NCI-H2196 (cell line): ENCODE measurements around the gene OMP.
A peak's percentile ranks its signal among the peaks of the same experiment; 100 is the strongest.
"Not testable (repeated sequence)": the region's sequence is repeated elsewhere in the genome, so short reads cannot be mapped to it uniquely, and the experiment has no call there.

Experiments used
- DNase-seq: peaks from one replicate; lab custom pipeline; 2025; ENCODE audit not compliant: unreplicated experiment; lab: John Stamatoyannopoulos, UW

OMP gene

DNA sequence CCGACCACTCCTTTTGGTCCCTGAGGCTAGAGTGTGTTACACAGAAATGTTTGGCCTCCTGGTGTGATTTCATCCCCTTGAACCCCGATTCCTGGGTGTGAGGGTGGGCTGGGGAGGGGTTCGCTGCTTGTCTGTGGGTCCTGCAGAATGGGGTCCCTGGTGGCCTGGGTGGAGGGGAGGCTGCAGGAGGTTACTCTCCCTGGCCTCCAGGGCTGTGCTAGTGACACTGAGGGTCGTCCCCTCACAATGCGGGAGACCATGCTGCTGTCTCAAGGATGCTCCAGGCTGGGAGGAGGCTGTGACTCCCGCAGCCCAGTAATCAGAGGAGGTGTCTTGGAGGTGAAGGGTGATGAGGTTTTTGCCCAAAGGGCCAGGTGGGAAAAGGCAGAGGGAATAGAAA lies 17.0 kb upstream of the OMP start:
- DNase-seq, result no peak

DNA sequence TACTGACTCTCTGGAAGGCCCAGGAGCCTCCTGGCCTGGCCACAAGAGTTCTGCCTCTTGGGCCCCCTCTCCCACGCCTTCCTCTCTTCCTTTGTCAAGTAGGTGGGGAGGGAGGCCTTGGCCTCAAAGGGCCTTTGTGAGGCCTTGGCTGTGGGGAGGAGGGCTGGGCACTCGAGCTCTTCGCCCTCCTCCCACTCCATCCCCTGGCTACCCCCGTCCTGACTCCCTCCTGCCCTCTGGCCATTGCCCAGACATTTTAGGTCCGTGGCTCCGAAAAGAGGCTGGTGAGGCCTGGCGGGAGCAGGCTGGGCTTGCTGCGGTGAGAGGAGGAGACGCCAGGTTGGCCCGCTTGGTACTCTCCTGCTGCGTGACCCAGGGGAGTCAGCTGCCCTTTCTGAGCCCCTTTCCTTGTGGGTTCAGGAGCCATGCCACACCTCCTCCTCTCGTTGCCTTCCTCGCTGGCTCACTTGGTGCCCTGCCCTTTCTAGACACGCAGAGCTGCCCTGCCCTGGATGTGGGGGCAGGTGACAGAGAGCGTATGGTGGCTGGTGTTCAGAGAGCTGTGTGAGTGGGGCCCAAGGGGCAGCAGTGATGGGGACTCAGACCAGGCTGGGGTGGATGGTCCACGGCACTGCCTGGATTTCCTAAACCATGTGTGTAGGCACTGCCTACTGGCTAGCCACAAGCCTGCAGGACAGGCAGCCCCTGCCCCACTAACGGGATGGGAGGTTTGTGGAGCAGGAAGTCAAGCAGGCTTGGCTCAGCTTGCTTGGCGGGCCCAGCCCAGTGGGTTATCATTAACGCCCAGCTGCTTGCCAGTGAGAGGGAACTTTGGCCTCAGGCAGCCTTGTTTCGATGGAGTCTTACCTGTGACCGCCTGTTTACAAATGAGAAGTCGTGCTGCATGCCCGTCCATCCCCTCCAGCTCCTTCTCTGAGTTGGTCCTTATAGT lies 15.8 kb upstream of the OMP start:
- DNase-seq, result no peak

DNA sequence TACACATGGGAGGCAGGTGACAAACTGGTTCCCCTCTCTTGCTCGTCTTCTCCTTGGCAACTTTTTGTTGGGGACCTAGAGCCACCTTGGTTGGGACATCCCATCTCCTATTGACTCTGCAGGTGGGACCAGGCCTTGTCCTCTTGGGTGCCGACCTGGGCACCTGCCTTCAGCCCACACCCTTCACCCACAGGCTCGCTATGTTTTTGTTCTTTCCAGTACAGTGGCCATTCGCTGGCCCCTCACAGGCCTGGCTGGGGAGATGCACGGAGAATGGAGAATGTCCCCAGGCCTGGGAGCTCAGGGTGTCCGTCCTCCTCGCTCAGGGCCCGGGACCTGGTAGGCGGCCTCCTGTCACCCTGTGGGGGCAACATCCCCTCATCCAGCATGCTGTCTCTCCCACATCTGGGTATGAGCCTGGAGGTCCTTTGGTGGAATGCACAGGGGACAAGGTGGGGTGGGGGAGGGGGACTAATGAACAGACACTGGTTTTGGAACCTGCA lies 14.9 kb upstream of the OMP start:
- no peak for DNase-seq

DNA sequence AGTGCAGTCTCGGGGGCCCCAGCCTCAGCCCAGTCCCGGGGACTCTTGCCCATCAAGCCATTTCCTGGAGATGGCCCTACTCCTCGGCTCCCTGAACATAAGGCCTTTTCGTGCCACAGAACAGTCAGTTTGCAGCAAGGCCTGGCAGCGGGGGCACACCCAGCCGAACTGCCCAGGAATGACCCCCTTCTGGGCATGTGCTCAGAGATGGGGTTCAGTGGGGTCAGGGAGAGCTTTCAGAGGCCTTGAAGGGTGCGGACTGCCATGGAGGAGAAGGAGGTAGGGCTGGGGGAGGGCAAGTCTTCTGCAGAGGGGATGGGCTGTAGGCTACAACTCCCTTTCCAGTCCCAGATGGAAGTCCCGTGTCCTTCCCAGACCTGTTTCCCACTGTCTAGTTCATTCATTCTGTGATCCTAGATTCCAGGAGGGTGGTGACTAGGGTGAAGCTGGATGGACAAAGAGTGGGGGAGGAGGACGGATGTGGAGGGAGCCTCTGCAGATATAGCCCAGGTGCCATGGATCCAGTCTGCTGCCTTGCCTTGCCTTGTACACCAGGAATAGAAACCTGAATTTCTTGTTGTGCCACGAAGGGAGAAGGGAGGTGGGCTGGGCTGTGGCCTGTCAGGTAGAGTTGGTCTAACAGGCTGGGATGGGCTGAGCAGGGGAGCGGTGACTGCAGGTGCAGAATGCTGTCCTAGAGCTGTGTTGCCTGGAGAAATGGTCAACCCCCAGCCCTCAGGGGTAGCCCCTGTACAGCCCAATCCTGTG lies 14.2 kb upstream of the OMP start:
- no peak for DNase-seq

DNA sequence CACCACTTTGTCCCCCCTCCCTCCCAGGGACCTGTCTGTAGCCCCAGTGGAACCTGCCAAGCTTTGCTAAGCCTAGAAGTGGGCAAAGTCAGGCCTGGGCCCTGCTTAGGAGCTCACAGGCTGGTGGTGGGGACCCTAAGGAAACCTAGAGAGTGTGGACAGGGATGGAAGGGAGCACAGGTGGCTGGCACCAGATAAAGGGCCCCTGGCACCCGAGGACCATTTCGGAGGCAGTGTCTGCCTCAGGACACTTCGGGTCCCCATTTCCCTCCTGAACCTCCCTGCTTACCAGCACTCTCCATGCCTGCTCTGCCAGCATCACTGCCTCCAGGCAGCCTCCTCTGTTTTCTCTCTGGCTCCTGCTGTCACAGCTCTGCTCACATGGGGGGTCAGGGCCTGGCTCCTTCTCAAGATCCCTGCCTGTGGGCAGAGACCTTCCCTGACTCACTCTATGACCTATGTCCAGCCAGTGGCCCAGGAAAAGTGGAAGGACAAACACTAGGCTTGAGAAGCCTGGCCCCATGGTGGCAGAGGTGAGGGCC lies 13.6 kb upstream of the OMP start:
- no peak for DNase-seq

DNA sequence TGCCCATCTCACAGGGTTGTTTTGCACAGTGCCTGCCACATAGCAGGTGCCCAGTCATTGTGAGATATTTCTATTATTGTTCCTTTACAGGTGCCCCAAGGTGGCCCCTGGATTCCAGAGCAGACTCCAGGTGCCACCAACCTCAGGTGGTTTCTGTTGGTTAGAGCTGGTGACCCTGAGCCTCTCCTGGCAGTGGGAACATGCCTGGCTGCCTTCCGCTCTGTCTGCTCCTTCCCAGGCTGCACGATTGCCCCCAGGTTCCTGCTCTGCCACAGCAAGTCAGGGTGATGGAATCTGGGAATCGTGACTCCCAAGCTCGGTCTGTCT lies 12.6 kb upstream of the OMP start:
- no peak for DNase-seq

DNA sequence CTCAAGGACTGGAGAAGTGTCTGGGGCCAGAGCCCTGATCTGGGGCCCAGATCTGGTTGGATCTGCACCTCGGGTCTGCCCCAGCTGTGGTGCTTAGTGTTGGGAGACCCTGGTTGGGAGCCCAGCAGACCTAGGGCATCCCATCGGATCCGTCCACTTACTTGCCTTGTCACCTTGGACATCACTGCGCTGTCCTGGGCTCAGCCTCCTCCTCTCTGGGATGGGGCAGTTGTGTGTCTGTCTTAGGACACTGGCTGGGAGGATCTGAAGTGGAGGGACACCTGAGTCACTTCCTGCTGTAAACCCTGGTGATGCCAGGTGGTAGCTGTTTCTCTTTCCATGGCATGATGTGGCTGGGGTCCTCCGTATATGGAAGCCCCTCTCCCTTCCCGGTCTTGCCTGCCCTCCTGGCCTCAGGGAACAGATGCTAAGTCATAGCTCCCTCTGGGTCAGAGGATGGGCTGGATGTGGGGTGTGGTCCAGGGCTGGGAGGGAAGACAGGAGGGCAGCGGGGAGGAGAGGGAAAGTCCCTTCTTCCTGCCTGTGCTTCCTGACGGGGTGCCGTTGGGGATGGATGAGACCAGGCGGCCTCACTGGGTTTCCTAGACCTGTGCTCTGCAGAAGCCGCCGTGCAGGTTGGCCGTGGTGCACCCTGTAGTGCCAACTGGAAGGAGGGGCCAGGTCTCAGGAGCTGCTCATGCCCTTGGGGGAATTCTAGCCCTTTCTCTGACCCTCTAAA lies 12.1 kb upstream of the OMP start:
- DNase-seq, result no peak

DNA sequence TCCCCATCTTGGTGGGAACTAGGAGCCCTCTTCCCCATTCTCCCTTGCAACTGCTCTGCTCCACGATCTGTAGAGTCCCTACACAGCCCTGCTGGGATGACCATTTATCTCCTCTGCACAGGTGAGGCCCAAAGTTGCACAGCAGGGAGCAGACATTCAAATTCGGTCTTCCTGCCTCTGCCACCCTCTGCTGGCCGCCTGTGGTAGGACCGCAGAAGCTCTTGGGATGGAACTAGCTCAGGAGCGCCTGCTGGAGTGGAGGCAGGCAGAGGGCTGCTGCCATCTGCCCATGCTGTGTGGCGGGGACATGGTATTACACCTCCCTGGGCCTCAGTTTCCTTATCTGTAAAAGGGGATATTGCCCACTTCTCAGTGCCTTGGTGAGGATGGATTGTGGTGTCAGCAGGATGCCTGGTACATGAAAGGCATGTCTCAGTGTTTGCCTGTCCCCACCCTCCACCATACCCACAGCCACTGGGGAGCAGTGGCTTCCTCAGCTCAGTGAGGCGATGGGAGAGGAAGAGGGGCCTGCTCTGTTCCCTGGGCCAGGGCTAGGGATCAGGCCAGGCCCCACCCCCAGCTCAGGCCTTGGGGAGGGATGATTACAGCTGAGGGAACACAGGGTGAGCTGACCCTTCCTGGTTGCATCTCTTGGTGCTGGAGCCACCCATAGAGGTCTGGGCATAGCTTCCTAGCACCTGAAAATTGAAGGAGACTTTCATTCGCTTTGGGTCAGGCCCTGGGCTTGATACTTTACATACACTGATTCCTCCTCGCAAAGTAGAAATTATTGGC lies 11.3 kb upstream of the OMP start:
- peak; percentile 82 for DNase-seq

DNA sequence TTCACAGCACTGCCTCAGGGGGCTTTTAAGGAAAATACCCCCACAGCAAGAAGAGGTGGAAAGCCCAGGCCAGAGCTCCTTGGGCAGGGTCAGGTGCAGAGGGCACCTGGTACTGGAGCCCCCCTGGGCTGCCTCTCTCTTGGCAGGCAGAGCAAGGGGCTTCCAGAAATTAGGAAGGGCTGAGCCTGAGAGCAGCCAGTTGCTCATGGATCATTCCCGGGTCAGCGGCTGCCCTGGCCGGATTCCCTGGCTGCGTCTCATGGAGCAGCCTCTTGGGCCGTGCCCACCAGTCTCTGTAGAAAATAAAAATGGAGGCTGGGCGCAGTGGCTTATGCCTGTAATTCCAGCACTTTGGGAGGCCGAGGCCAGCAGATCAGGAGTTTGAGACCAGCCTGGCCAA lies 10.3 kb upstream of the OMP start:
- no peak for DNase-seq

DNA sequence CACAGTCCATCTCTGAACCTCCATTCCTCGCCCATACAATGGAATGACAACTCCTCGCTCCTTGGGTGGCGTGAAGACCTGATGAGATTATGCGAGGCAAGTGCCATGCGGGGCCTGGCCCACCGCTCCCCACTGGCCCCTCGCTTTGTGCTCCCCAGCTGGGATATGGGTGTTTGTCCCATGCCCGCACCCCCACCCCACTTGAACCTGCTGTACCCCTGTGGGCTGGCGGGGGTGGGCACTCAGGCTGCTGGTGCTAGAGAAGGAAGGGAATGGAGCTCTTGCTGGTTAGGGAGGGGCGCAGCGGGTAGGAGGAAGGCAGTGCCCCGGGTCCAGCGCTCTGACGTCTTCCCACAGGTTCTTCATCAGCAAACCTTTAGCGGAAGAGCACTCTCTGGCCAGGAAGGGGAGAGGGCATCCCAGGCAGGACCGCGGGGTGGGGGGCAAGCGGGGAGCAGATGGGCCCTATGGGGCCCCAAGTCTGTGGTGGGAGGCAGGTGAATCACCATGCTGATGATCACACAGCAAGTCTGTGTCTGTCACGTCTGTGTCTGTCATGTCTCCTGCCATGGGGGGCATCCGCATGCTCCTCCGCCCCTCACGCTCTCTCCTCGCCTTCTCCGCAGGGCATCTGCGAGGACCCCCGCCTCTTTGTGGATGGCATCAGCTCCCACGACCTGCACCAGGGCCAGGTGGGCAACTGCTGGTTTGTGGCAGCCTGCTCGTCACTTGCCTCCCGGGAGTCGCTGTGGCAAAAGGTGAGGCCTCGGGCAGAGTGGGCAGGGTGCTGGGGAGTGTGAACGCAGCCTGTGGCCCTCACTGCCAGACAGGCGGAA lies 9.4 kb upstream of the OMP start:
- no peak for DNase-seq

DNA sequence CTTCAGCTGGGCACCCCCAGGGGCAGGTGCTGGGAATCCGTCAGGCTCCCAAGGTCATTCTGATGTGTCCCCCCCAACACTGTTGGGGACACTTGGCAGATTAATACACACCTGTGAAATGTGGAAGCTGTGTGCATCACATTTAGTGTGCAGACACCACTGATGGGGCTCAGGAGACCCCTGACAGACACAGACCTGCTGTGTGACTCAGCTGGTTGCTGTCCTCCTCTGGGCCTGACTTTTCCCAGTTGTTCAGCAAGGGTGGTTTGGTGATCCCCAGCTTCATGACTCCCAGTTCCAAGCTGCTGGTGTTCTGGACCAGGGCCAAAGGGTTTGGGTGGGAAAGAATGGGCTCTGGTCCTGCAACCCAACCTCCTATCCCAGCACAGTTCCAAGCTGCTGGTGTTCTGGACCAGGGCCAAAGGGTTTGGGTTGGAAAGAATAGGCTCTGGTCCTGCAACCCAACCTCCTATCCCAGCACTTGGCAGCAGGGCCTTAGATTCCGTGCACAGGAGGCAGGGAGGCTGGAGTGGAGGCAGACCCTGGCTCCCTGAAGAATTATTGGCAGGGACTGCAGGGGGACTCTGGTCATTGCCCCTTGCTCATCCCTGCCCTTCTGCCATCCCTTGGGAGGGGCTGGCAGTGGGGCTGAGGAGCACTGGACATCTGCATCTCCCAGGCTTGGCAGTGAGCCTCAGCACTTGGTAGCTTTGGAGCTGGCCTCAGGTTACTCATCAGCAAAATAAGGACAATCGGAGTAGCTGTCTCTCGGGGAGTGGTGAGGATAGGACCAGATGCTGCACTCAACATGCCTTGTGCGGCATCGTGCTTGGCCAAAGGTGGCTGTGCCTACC lies 8.4 kb upstream of the OMP start:
- peak; percentile 44 for DNase-seq

DNA sequence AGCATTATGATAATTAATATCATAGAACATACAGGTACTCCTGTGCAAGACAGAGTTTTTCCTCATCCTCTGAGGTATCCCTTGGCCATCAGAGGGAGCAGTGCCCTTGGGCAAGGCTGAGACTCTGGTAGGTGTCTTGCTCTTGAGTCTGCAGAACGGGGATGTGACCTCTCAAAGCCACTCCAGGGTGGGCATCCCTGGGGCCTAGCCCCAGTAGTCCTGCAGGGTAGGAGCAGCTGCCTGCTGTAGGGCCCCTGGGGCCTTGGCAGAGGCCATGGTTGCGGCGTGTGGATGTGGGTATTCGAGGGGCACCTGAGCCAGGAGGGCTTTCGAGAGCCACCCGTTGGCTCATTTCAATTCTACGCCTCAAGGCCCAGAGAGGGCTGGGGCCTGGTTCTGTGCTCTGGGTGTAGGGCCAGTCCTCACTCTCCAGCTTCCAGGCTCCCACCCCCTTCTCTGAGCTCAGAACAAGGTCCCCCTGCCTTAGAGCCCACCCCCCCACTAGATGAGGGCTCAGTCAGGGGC lies 7.7 kb upstream of the OMP start:
- no peak for DNase-seq

DNA sequence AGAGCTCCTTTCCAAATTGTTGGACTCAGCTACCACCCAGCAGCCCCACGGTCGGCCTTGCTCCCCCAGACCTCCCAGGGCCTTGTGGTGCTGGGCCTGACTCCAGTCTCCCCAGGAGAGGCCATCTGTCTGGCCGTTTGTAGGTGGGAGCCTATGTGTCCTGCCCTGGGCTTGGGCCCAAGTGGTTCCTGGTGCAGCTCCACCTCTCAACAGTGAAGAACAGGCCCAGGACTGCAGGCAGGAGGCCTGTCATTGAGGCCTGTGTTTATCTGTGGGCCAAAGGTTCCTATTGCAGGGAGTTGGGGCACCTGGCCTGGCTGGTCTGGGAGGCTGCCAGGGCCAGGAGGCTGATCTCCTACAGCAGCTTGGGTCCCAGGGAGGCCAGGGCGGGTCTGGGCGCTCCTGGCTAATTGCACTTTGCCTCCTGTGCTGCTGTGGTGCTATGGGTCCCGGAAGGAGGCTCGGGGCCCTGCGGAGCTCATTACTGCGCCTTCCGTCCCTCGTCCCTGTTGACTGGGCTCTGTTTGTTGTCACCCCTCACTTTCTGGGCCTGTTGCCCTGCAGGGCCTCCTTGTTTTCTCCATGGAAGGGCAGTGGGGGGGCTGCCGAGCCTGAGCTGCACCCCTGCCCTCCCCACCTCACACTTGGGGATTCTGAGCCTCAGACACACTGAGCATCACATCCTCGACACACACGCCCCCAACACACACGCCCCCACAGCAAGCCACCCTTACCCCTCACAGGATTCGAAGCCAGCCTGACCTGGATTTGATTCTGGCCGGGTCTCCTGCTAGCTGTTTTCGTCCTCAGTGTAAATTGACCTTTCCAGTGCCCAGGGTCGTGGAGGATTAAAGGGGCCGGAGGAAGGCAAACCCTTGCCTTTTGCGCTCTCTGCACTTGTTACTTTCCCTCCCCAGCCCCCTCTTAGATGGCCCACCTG lies 6.8 kb upstream of the OMP start:
- no peak for DNase-seq

DNA sequence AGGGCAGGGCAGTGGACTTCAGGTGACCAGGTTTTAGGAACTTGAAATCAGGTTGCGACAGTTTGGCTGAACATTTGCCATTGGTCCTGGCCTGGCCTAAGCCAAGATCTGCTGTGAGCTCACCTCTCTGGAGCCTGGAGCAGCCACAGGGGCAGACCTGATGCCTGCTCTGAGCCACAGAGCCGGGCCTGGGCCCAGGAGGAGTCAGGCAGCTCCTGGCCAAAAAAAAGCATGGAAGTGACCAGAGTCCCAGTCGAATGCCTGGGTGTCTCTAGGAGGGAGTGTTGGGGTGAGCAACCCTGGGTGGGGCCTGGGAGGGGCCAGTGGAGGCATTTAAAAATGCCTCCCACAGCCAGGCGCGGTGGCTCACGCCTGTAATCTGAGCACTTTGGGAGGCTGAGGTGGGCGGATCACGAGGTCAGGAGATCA lies 6.0 kb upstream of the OMP start:
- no peak for DNase-seq

DNA sequence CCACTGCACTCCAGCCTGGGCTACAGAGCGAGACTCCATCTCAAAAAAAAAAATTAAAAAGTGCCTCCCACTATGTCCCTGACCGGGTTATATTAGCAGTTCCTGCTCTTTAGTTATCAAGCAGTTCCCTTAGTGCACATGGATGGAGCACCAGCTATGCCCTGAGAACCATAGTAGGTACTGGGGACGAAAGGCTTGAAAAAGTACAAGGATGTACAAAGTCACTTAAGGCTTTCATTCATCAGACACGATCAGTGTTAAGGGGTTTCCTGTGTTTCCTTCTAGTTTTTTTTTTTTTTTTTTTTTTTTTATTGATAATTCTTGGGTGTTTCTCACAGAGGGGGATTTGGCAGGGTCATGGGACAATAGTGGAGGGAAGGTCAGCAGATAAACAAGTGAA lies 5.5 kb upstream of the OMP start:
- not testable (repeated sequence) for DNase-seq

DNA sequence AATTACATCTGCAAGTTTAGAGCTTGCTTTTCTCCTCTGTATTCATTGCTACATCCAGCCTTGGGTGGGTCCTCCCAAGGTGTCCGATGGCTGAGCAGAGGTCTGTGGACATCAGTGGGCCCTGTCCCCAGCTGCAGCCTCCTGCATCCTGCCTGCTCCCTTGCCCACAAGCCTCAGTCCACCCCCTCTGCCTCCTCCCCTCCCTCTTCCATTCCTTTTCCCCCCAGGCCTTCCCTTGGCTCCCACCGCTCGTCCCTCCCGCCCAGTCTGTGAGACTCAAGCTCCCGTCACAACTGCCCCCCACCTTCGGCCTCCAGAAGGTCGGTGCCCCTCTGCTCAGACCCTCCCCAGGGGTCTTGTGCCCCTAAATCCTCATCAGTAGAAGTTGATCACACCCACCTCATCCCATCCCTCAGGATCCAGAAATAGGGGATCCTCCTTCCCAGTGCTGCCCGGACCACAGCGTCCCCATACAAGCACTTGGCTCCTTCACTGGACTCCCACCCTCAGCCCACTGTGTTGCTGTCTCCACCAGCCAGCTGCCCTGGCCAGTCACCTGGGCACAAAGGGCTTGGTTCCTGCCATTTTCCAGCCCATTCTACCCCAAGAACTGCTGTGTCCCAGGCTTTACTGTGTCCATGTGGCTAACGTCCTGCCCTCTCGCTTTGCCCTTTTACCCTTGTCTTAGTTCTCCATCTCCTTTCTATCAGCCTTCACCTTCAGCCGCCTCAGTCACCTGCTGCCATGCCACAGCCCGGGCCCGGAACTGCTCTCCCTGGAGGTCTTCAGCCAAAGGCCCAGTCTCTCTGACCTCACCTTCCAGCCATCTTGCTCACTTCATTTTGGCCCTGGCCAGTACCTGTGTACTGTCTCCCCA lies 2.2 kb upstream of the OMP start:
- no peak for DNase-seq
